ENCODE results near the gene RABGEF1. TPM values are rescaled to one million over a fixed set of nuclear protein-coding genes. Genes with fewer than 3 reads are reported as not detected.

The RABGEF1 gene
- total RNA-seq (2011; cell fraction: chromatin; rRNA removed; ENCODE audit: low replicate concordance): 18.1 and 28.8 TPM in 2 replicates
- 14.2 and 14.7 TPM in 2 replicates for total RNA-seq (2011; cell fraction: nucleolus; rRNA removed)
- total RNA-seq (2011; cell fraction: nucleoplasm; rRNA removed): 16.9 TPM in 2 replicates
- total RNA-seq (2014; rRNA removed) (13.1 and 18.6 TPM in 2 replicates), total RNA-seq (2014; rRNA removed; fragmentation: Illumina TruSeq; extraction: Trizol) (20.5 and 24.0 TPM in 2 replicates), total RNA-seq (2015; rRNA removed; fragmentation: Illumina TruSeq; extraction: Trizol) (21.4 and 22.8 TPM in 2 replicates), total RNA-seq (2021) (18.2 and 20.7 TPM in 2 replicates), polyA plus RNA-seq (2011; rRNA removed) (21.1 and 27.4 TPM in 2 replicates), polyA plus RNA-seq (2014; fragmentation: Illumina TruSeq; extraction: Trizol) (23.7 and 29.3 TPM in 2 replicates), polyA plus RNA-seq (2014; fragmentation: Nextera tagmentation; extraction: Ambion mirVana) (10 to 100 TPM in 1 of 2 experiments, 1 to 10 TPM in 1; 7.0 to 11.5 TPM), polyA plus RNA-seq (2014; rRNA removed) (15.1 and 16.3 TPM in 2 replicates), polyA minus RNA-seq (2011; rRNA and poly(A)+ RNA removed) (27.8 and 44.4 TPM in 2 replicates), Bru-seq, nascent RNA (percentile 65 among the genes with signal in this experiment), BruChase-seq, experiment 1, labeled RNA remaining after a 2-hour chase (percentile 78 among the genes with signal in this experiment), BruChase-seq, experiment 2, labeled RNA remaining after a 6-hour chase (percentile 78 among the genes with signal in this experiment)
- polyA plus RNA-seq (2011; cell fraction: cytosol; rRNA removed): 17.3 and 26.0 TPM in 2 replicates
- polyA plus RNA-seq (2011; cell fraction: nucleus; rRNA removed): 18.6 and 24.6 TPM in 2 replicates
- 16.3 and 17.0 TPM in 2 replicates for polyA plus RNA-seq (2012)
- polyA minus RNA-seq (2011; cell fraction: cytosol; rRNA and poly(A)+ RNA removed): 9.0 and 18.9 TPM in 2 replicates
- polyA minus RNA-seq (2011; cell fraction: nucleus; rRNA and poly(A)+ RNA removed): 9.8 and 10.8 TPM in 2 replicates
- long read RNA-seq, experiment 1, transcript RABGEF1-201 (9 exons, 3,733 nt): major isoform, 36 of 66 reads
- long read RNA-seq, experiment 1, partial matches to known transcripts: 3 of 66 reads
- long read RNA-seq, experiment 1, other reads (novel, unspliced or antisense): 25 of 66 reads
- long read RNA-seq, experiment 2, transcript RABGEF1-201 (9 exons, 3,733 nt): major isoform, 7 of 23 reads
- long read RNA-seq, experiment 2, partial matches to known transcripts: 1 of 23 reads
- long read RNA-seq, experiment 2, other reads (novel, unspliced or antisense): 14 of 23 reads
- long read RNA-seq, experiment 3, transcript RABGEF1-201 (9 exons, 3,733 nt): major isoform, 8 of 23 reads
- long read RNA-seq, experiment 3, partial matches to known transcripts: 1 of 23 reads
- long read RNA-seq, experiment 3, other reads (novel, unspliced or antisense): 10 of 23 reads

GRCh38 chr7:66740302-66740979 is at the start of gene RABGEF1:
Gene RABGEF1 (plus strand): TSS chr7:66740733. CDS start chr7:66771900, 31,167 bp downstream.
- POLR2A ChIA-PET: interaction anchor here (0.6 to 1.6 kb wide), 10 partner anchors 8 to 377 kb away, joined by 3 to 9 read pairs (median 3); no protein-coding TSS in a partner anchor
- BruUV-seq (replicated peaks): no TSS peak
- Histone ChIP-seq H3K4me1 (replicated peaks in 1 of 2; ENCODE audit: control insufficient read depth in 2 of 2, insufficient read depth in 2 of 2, low read length in 2 of 2) (peaks cover 2 to 32% of the 10 kb centered on the region in 2 experiments; a peak in 3 of 5 replicates), H3K9ac (ENCODE audit: insufficient read depth in 1 of 2, low read depth in 2 of 2, low read length in 2 of 2) (peak within 1 kb of the TSS; percentile 79 to 95), H3K4me2 (ENCODE audit: insufficient read depth, low read length) (peak within 1 kb of the TSS; percentile 81), H3K9me1 (ENCODE audit: control insufficient read depth, insufficient read depth, low read length) (no peaks in the 10 kb centered on the region), H4K20me1 (replicated peaks; ENCODE audit: control insufficient read depth, insufficient read depth, low read length) (no peaks in the 10 kb centered on the region), H3K27ac (ENCODE audit: extremely low read depth, low read depth, low read length) (peak within 1 kb of the TSS; percentile 80), H3K4me3 (peak within 1 kb of the TSS; percentile 72), H3K36me3 (ENCODE audit: control insufficient read depth, insufficient read depth, low read length) (peaks cover 4% of the 10 kb centered on the region; the same call in 2 of the 3 replicates), H3K9me3 (replicated peaks; ENCODE audit: control insufficient read depth, insufficient read depth, low read depth, low read length) (peaks cover 5% of the 10 kb centered on the region; the same call in 1 of the 2 replicates), H3K27me3 (ENCODE audit: control insufficient read depth in 2 of 2, insufficient read depth in 2 of 2, low read length in 2 of 2) (no peaks in the 10 kb centered on the region), H3K79me2 (ENCODE audit: control insufficient read depth, insufficient read depth, low read length) (peaks cover 55% of the 10 kb centered on the region), H2AFZ (ENCODE audit: low read depth, low read length) (peak within 1 kb of the TSS; percentile 68)
- DNase-seq (ENCODE audit: extremely low read depth in 1 of 4, low spot score in 3 of 4) (peak; percentile 98 to 100 (median 98)), ATAC-seq (peak; percentile 95), FAIRE-seq (peak; percentile 77)
- CTCF ChIA-PET (ENCODE audit: low intra/inter-chr PET ratio): interaction anchor here (0.6 kb wide), 1 partner anchor 136 kb away, joined by 3 read pairs; no protein-coding TSS in a partner anchor
- 1% methylated on average over 75 of the region's 85 CpGs for WGBS (ENCODE audit: insufficient coverage, low coverage, missing lambda C conversion rate)
- in situ Hi-C loops (cut with MboI) (no loop called here), intact Hi-C loops (cut with micrococcal nuclease) (loop anchor here (5.0 to 10.0 kb wide), 2 partner anchors 186 to 257 kb away; partner anchors contain the start of genes SBDS and TYW1)
- TF ChIP-seq JUN (IDR thresholded peaks at IDR 0.05; ENCODE audit: borderline replicate concordance, low read depth, low read length) (peak; percentile 42; the same call in 1 of the 2 replicates), JUN (CRISPR knock-in tag; IDR thresholded peaks at IDR 0.05; ENCODE audit: borderline replicate concordance) (no peak), PREB (CRISPR knock-in tag; IDR thresholded peaks at IDR 0.05) (no peak), TARDBP (IDR thresholded peaks at IDR 0.05) (no peak), SMARCE1 (IDR thresholded peaks at IDR 0.05) (0 out of 2 replicates have a peak, but pooled peaks have one; percentile 7), TOE1 (IDR thresholded peaks at IDR 0.05; ENCODE audit: borderline replicate concordance) (peak; percentile 61), TOE1 (CRISPR knock-in tag; IDR thresholded peaks at IDR 0.05; ENCODE audit: borderline replicate concordance, low read depth) (no peak), ZNF592 (IDR thresholded peaks at IDR 0.05) (no peak), C11orf30 (IDR thresholded peaks at IDR 0.05; ENCODE audit: low read depth) (peak; percentile 84), POLR2H (tag; IDR thresholded peaks at IDR 0.05; ENCODE audit: low read depth) (peak; percentile 87)
